Kidney (tissue), 14 donors: Measurements from ENCODE around the gene TAPT1. TPM values are rescaled to one million over a fixed set of nuclear protein-coding genes. Genes with fewer than 3 reads are reported as not detected.
A peak's percentile ranks its signal among the peaks of the same experiment; 100 is the strongest.
"Not testable (repeated sequence)": the region's sequence is repeated elsewhere in the genome, so short reads cannot be mapped to it uniquely, and the experiment has no call there.

Source experiments
- DNase-seq, 5 donors: peaks; one replicate each; pipeline ENCODE4 v3.0.0-alpha.2; 2013 to 2020
- FAIRE-seq: peaks from 2 replicates; lab custom pipeline; 2012; peaks lifted over from hg19 to GRCh38; lab: Jason Lieb, UNC
- H3K27ac ChIP-seq, 2 donors: one replicate each; pipeline ENCODE4 v1.7.0; 2013; ENCODE audit warnings: low read depth in 2 of 2, low read length in 2 of 2, inconsistent platforms in 1 of 2
- H3K27me3 ChIP-seq: one replicate; pipeline ENCODE4 v1.7.1; 2013; ENCODE audit warnings: low read length, inconsistent platforms; ENCODE audit not compliant: control insufficient read depth, insufficient read depth
- H3K36me3 ChIP-seq, 3 donors: one replicate each; pipeline versions ENCODE4 v1.7.0 to v1.7.1; 2013; ENCODE audit warnings: low read length in 3 of 3, control low read depth in 1 of 3, inconsistent platforms in 1 of 3; ENCODE audit not compliant: insufficient read depth in 3 of 3, control insufficient read depth in 2 of 3
- H3K4me1 ChIP-seq, 3 donors: one replicate each; pipeline versions ENCODE4 v1.7.0 to v1.7.1; 2013; ENCODE audit warnings: low read length in 3 of 3, inconsistent platforms in 1 of 3, low read depth in 1 of 3; ENCODE audit not compliant: control insufficient read depth in 2 of 3, insufficient read depth in 2 of 3
- H3K4me3 ChIP-seq, 3 donors: one replicate each; pipeline versions ENCODE4 v1.7.0 to v1.8.1; 2013; ENCODE audit warnings: low read length in 3 of 3, control low read depth in 1 of 3, inconsistent platforms in 1 of 3
- H3K9ac ChIP-seq, 3 donors: one replicate each; pipeline versions ENCODE4 v1.7.0 to v1.7.1; 2013; ENCODE audit warnings: low read length in 3 of 3, control low read depth in 1 of 3, inconsistent platforms in 1 of 3
- H3K9me3 ChIP-seq, 3 donors: one replicate each; pipeline versions ENCODE4 v1.7.0 to v1.7.1; 2013; ENCODE audit warnings: low read length in 3 of 3, control low read depth in 1 of 3, inconsistent platforms in 1 of 3; ENCODE audit not compliant: control insufficient read depth in 2 of 3, insufficient read depth in 1 of 3
- intact Hi-C: fragments of 100-400 bp; cut with DNase I; formaldehyde crosslinking; loops from one replicate; pipeline ENCODE4 v1.11.1; 2022
- polyA plus RNA-seq: library from polyadenylated mRNA; stranded (reverse); fragments of 350-450 nt; fragmentation: Illumina TruSeq; extraction: RNeasy Lipid Tissue Mini Kit (QIAGEN cat#74804); gene quantifications from one replicate; pipeline ENCODE4 v1.2.3, GENCODE V29; 2014; ENCODE audit warnings: low read depth, low replicate concordance; ENCODE audit not compliant: insufficient read depth
- total RNA-seq: library from RNA; stranded (reverse); fragmentation: NEBNext Ultra II Directional; extraction: Animal tissue kit (Norgen Biotek cat#: 25700); gene quantifications from one replicate; pipeline ENCODE4 v1.2.1, GENCODE V29; 2021
- TF ChIP-seq, protein P1 (sequence below): IDR thresholded peaks from 3 replicates; pipeline ENCODE4 v1.5.1; 2012; ENCODE audit warnings: mild to moderate bottlenecking, moderate library complexity, borderline replicate concordance; ENCODE audit not compliant: insufficient read depth; ENCODE audit errors: extremely low read depth
- donor health status: control.
- donor health status: control.
- donor health status: control.
- donor health status: control.
- donor health status: control.
- donor health status: DM: yes; HTN: yes; CAD: no.
- donor health status: Normal renal cell carcinoma (clear cell type).

Gene TAPT1
- total and polyA plus RNA-seq, 2 donors from 2014 or later = 20.8 to 36.8 TPM

DNA sequence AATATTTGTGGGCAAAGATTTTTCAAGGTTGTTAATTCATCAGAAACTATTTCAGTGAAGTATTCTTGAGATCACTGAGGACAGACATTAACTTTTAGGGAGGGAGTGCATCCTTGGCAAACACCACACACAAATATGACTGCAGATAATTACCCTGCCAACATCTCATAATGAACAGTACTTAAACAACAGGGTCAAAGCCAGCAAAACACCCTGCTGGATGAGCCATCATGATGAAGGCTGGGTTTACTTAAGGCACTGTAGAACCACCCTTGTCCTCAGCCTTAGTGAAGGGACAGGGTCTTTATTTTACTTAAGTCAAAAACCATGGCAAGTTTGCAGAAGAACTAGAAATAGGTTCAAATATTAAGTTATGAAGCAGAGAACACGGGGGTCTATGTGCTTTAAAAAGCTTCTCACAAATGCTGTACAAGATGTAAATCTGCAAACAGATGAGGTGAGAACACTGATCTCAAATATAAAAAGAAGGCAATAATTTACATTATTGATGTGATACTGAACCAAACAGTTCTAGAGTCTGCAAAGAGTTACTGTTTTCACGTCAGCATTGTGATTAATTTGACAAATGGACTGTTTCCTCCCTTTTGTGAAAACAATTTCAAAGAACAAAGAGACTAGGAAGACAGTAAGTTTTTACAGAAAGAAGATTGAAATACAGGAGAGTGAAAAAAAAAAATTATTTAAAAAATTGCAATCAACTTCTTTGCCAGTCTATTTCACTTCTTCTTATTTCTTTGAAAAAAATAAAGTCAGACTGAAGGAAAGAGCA, 28.2 kb downstream of the TAPT1 start:
- no peak overlapping the region for H3K27ac ChIP-seq
- H3K9me3 ChIP-seq = no peaks in the 10 kb centered on the region
- TF ChIP-seq, protein P1, sequence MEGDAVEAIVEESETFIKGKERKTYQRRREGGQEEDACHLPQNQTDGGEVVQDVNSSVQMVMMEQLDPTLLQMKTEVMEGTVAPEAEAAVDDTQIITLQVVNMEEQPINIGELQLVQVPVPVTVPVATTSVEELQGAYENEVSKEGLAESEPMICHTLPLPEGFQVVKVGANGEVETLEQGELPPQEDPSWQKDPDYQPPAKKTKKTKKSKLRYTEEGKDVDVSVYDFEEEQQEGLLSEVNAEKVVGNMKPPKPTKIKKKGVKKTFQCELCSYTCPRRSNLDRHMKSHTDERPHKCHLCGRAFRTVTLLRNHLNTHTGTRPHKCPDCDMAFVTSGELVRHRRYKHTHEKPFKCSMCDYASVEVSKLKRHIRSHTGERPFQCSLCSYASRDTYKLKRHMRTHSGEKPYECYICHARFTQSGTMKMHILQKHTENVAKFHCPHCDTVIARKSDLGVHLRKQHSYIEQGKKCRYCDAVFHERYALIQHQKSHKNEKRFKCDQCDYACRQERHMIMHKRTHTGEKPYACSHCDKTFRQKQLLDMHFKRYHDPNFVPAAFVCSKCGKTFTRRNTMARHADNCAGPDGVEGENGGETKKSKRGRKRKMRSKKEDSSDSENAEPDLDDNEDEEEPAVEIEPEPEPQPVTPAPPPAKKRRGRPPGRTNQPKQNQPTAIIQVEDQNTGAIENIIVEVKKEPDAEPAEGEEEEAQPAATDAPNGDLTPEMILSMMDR = no peak
- FAIRE-seq (no peak), DNase-seq (peak in 2 of 5 donors; percentile 18 to 44)
- H3K36me3 ChIP-seq = no peaks in the 10 kb centered on the region
- H3K4me3 ChIP-seq = no peak overlapping the region
- intact Hi-C loops = no loop called here
- no peaks in the 10 kb centered on the region for H3K27me3 ChIP-seq
- H3K9ac ChIP-seq = no peak overlapping the region
- peaks cover 0 to 2% (median 0%) of the 10 kb centered on the region in 3 donors for H3K4me1 ChIP-seq

DNA sequence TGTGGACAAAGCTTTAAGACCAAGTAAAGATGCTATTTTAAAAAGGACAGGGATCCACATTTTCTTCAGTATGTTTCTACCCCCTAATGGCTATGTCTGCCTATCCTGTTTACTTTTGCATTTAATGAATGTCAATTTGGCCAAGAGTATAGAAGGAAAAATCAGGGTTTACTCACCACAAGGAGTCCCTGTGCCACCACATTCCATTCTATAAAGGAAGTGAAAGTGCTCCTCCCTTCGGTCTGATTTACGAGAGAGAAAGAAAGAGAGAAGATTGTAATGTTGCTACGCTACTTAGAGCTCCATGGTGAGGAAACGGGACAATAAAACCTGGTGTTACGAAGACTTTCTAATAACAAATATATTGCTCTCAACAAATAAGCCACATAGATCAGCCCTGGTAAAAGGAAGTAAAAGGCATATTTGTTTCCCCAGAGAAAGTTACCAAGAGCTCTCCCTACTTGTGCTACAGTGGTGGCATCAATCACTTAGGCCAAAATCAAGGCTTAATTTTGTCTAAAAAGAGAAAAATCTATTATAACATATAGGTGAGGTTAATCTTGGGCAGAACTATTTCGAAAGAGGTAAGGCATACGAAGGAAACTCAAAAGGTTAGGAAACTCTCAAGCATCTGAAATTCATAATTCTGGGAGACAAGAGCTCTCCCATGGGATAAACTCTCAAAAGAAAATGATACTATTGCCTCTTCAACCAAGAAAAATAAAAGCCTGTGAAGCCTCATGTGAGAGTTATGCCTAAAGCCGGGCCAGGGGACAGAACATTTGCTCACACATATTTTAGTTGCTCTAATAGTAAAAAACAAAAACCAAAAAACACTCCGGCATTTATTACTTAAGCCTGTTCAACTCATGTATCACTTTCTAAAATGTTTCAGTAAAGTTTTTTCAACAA, 29.5 kb downstream of the TAPT1 start:
- H3K27ac ChIP-seq = peak overlapping the region in 1 of 2 donors; percentile 2
- DNase-seq = peak in 3 of 5 donors; percentile 23 to 90 (median 87)
- no peak overlapping the region for H3K9ac ChIP-seq
- no peaks in the 10 kb centered on the region for H3K36me3 ChIP-seq
- TF ChIP-seq, protein P1 = peak; percentile 47
- intact Hi-C loops = no loop called here
- peak overlapping the region; percentile 23 to 36 (median 24) for H3K4me3 ChIP-seq
- peaks cover 0 to 2% (median 0%) of the 10 kb centered on the region in 3 donors for H3K4me1 ChIP-seq
- peak; percentile 87 for FAIRE-seq
- H3K27me3 ChIP-seq = no peaks in the 10 kb centered on the region
- no peaks in the 10 kb centered on the region for H3K9me3 ChIP-seq

DNA sequence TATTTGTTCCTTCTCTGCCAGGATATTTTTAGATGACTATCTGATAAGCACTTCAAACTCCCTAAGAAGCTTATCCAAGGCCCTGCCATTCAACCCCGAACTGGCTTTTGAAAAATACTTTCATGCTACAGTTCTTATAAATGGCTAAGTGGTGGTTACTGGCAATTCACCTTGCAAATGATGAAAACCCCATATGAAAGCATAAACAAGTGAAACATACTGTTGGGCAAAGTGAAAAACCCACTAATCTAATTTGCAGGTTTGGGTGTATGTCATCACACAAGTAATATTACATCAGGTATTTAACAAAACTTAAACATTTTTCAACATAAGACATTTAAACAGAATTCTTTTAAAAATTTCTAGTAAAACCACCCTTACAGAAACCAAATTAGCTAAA, 31.1 kb downstream of the TAPT1 start:
- Histone ChIP-seq H3K27me3 (no peaks in the 10 kb centered on the region), H3K4me1 (peaks cover 0 to 2% (median 0%) of the 10 kb centered on the region in 3 donors), H3K27ac (no peak overlapping the region), H3K4me3 (no peak overlapping the region), H3K9ac (no peak overlapping the region), H3K36me3 (peaks cover 0 to 7% (median 3%) of the 10 kb centered on the region in 3 donors), H3K9me3 (no peaks in the 10 kb centered on the region)
- DNase-seq = no peak
- intact Hi-C loops = no loop called here
- TF ChIP-seq, protein P1 = no peak
- FAIRE-seq = no peak

DNA sequence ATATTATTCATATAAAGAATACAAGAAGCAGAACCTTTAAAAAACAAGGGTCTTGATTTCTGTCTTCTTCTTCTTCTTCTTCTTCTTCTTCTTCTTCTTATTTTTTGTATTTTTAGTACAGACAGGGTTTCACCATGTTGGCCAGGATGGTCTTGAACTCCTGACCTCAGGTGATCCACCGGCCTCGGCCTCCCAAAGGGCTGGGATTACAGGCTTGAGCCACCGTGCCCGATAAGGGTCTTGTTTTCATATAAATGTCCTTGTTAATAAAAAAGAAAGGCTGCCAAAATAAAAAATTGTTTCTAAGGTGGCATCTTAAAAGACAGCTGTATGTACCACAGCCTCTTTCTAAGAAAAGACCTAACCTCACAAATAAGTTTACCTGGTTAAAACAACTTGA, 31.5 kb downstream of the TAPT1 start:
- H3K27ac ChIP-seq, H3K9ac ChIP-seq, H3K4me3 ChIP-seq, DNase-seq, H3K27me3 ChIP-seq, FAIRE-seq, H3K9me3 ChIP-seq, H3K4me1 ChIP-seq, intact Hi-C loops: not testable (repeated sequence)
- H3K36me3 ChIP-seq = peaks cover 0 to 11% (median 5%) of the 10 kb centered on the region in 3 donors
